HG03045 (cell line): ENCODE results near the gene SLC2A10.

Experiments
- ATAC-seq: cut with Tn5 transposase; IDR thresholded peaks from one replicate; pipeline ENCODE4 v1.9.1; 2021; ENCODE audit warnings: mild to moderate bottlenecking, moderate library complexity; ENCODE audit not compliant: unreplicated experiment

Gene SLC2A10

GRCh38 chr20:46681032-46681854 is 28.2 kb upstream of the SLC2A10 start:
- ATAC-seq = no peak

GRCh38 chr20:46682063-46682821 is 27.2 kb upstream of the SLC2A10 start:
- ATAC-seq = no peak

GRCh38 chr20:46683011-46683667 is 26.3 kb upstream of the SLC2A10 start:
- no peak for ATAC-seq

- ATAC-seq = no peak
Measured at GRCh38 chr20:46683668-46683938, 25.8 kb upstream of the SLC2A10 start.

GRCh38 chr20:46683939-46684750 is 25.3 kb upstream of the SLC2A10 start:
- no peak for ATAC-seq

- peak; percentile 4 for ATAC-seq
Measured at GRCh38 chr20:46688151-46689081, 21.0 kb upstream of the SLC2A10 start.

GRCh38 chr20:46689082-46689753 is 20.2 kb upstream of the SLC2A10 start, which contains the start of gene TP53RK:
Gene TP53RK, minus strand, starts transcription at chr20:46689444. Its CDS starts 30 bp downstream, at chr20:46689414.
- peak; percentile 90 for ATAC-seq

GRCh38 chr20:46689754-46690085 is 19.7 kb upstream of the SLC2A10 start:
- no peak for ATAC-seq

- no peak for ATAC-seq
Measured at GRCh38 chr20:46690219-46691106, 19.0 kb upstream of the SLC2A10 start.

GRCh38 chr20:46691196-46691595 is 18.3 kb upstream of the SLC2A10 start:
- no peak for ATAC-seq

- ATAC-seq = no peak
Measured at GRCh38 chr20:46694484-46694883, 15.0 kb upstream of the SLC2A10 start.

- ATAC-seq = no peak
Measured at GRCh38 chr20:46695892-46696291, 13.6 kb upstream of the SLC2A10 start.

- no peak for ATAC-seq
Measured at GRCh38 chr20:46696791-46697279, 12.6 kb upstream of the SLC2A10 start.

- no peak for ATAC-seq
Measured at GRCh38 chr20:46698788-46699187, 10.7 kb upstream of the SLC2A10 start.

GRCh38 chr20:46699651-46700359 is 9.6 kb upstream of the SLC2A10 start:
- ATAC-seq = no peak

GRCh38 chr20:46700481-46700880 is 9.0 kb upstream of the SLC2A10 start:
- no peak for ATAC-seq

GRCh38 chr20:46701057-46701456 is 8.4 kb upstream of the SLC2A10 start:
- ATAC-seq = no peak

GRCh38 chr20:46701556-46701955 is 7.9 kb upstream of the SLC2A10 start:
- ATAC-seq = no peak
